HG03469 (cell line): ENCODE data around the gene CLASP2.
"Not testable (repeated sequence)": the region's sequence is repeated elsewhere in the genome, so short reads cannot be mapped to it uniquely, and the experiment has no call there.

ENCODE experiments used
- ATAC-seq: cut with Tn5 transposase; IDR thresholded peaks from one replicate; pipeline ENCODE4 v1.9.1; 2021; ENCODE audit warnings: mild to moderate bottlenecking, moderate library complexity, moderate number of reproducible peaks; ENCODE audit not compliant: unreplicated experiment

The CLASP2 gene

DNA sequence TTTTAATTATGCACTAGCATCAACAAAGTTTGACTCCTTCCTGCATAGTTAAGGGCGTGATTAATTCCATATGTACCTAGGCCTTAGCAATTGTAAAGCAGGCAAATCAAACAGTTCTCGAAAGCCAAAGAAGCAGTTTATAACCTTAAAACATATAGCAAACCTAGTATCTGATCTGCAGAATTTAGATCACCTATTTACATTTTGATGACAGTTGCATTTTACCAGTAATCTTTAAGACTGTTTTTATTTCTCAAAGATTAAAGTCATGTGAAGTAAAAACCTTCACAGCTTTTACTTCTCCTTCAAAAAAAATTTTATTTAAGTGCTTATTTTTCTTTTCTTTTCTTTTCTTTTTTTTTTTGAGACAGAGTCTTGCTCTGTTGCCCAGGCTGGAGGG lies 257.0 kb downstream of the CLASP2 start:
- no peak for ATAC-seq

DNA sequence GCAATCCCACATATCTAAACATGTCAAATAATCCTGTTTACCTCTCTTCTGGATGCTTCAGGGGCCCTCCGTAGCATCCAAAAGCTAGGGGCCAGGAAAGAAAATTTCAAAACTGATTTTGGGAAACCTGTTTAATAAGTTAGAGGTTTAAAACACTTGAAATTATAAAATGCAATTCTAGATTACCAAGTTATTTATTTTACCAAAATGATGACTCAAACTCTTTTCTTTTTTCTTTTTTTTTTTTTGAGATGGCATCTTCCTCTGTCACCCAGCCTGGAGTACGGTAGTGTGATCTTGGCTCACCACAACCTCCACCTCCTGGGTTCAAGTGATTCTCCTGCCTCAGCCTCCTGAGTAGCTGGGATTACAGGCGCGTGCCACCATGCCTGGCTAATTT lies 258.5 kb downstream of the CLASP2 start:
- not testable (repeated sequence) for ATAC-seq

DNA sequence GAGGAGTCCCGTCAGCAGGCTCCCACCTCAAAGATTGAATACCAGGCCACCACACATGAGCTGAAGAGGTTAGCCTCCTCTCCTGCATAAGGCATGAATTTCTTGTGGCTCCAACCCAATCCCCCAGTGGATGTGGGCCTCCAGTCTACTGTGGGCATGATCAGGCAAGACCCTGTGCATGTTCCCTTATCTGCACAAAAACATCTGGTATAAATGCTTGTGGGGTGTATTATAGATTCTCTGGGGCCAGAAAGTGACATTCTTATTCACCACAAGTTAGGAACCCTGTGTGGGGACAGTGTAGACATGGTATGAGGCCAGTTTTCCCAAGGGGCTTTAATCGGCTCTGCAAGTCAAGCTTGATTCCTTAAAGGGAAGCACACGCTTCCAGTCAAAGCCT lies 259.6 kb downstream of the CLASP2 start:
- ATAC-seq, result no peak

DNA sequence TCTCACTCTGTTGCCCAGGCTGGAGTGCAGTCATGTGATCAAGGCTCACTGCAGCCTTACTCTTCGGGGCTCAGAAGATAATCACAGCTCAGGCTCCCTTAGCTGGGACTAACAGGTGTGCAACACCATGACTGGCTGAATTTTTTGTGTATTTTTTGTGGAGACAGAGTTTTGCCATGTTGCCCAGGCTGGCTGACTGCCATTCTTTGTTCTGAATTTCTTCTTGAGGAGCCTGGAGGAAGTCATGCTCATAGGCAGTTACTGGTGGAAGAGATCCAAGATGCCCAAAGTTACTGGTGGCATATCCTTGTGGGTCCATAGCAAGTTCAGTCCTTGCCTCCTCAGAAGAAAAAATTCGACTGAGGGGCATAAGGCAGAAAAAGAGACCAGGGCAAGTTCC lies 261.3 kb downstream of the CLASP2 start:
- no peak for ATAC-seq

DNA sequence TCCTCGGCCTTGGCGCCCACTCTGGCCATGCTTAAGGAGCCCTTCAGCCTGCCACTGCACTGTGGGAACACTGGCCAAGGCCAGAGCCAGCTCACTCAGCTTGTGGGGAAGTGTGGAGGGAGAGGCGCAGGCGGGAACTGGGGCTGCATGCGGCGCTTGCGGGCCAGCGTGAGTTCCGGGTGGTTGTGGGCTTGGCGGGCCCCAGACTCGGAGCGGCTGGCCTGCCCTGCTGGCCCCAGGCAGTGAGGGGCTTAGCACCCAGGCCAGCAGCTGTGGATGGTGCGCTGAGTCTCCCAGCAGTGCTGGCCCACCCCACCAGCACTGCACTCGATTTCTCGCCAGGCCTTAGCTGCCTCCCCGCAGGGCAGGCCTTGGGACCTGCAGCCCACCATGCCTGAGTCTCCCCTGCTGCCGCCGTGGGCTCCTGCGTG lies 264.7 kb downstream of the CLASP2 start:
- ATAC-seq, result no peak

DNA sequence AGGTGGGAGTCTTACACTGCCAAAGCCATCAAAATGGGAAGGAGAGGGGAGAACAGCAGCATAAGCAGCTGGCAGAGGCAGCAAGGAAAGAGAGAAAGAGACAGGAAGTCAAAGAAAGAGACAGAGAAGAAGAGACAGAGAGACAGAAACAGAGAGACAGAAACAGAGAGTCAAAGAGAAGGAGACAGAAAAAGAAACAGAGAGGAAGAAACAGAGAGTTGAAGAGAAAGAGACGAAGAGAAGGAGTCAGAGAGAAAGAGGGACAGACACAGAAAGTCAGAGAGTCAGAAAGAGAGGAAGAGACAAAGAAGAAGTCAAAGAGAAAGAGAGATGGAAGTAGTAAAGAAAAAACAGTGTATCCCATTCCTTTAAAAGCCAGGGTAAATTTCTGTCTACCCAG lies 266.1 kb downstream of the CLASP2 start:
- not testable (repeated sequence) for ATAC-seq

DNA sequence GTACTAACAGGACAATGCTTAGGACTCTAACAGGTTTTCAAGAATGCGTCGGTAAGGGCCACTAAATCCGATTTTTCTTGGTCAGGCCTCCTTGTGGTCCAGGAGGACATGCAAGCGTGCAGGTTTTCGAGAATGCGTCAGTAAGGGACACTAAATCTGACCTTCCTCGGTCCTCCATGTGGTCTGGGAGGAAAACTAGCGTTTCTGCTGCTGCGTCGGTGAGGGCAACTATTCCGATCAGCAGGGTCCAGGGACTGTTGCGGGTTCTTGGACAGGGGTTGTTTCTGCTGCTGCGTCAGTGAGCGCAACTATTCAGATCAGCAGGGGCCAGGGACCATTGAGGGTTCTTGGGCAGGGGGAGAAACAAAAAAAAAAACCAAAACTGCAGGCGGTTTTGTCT lies 270.1 kb downstream of the CLASP2 start:
- no peak for ATAC-seq

DNA sequence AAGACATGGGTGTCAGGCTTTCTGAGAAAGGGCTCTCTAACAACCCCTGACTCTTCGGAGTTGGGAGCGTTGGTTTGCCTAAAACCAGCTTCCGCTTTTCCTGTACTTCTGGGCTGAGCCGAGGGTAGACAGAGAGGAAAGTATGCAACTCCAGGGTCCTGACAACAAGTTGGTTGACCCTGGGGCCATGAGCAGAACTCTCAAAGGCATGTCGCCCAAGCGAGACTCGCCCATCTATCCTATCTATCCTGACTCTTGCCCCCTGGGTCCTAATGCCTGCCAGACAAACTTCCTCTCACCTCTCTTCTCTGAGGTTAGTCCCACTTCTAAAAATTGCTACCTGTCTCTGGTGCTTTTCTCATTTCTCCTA lies 270.8 kb downstream of the CLASP2 start:
- ATAC-seq, result not testable (repeated sequence)
